Measurements from ENCODE around the gene RNF212. TPM values are rescaled to one million over a fixed set of nuclear protein-coding genes. Genes with fewer than 3 reads are reported as not detected.

Gene RNF212
- total and polyA plus RNA-seq, 5 donors from 2014 or later = 2.8 to 5.4 (median 3.2) TPM

- no peaks in the 10 kb centered on the region for H3K9me3 ChIP-seq (ENCODE audit: control insufficient read depth in 2 of 2, low read length in 2 of 2)
- Mint-ChIP-seq H3K4me1 (peaks cover 0 to 2% (median 0%) of the 10 kb centered on the region in 4 donors), H3K4me3 (no peak overlapping the region), H3K9me3 (no peaks in the 10 kb centered on the region), H3K27me3 (peaks cover 4% of the 10 kb centered on the region), H3K27ac (no peak overlapping the region), H3K36me3 (no peaks in the 10 kb centered on the region)
- H3K36me3 ChIP-seq (ENCODE audit: control insufficient read depth, insufficient read depth, low read length) = no peaks in the 10 kb centered on the region
- no peaks in the 10 kb centered on the region for H3K4me1 ChIP-seq (ENCODE audit: control insufficient read depth, insufficient read depth, low read length, poor library complexity, severe bottlenecking)
- no peaks in the 10 kb centered on the region for H3K27me3 ChIP-seq (ENCODE audit: control insufficient read depth, insufficient read depth, low read length)
- no peak overlapping the region for H3K4me3 ChIP-seq (ENCODE audit: low read depth, low read length)
- no peak for ATAC-seq (ENCODE audit: low read depth in 2 of 2)
- H3K27ac ChIP-seq (ENCODE audit: insufficient read depth, low read length, poor library complexity, severe bottlenecking) = no peak overlapping the region
- no peak for DNase-seq
Observed at GRCh38 chr4:1104647-1105046, 8.7 kb downstream of the RNF212 start.

GRCh38 chr4:1099684-1100335, 13.6 kb downstream of the RNF212 start:
- no peak overlapping the region for H3K4me3 Mint-ChIP-seq
- no peaks in the 10 kb centered on the region for H3K36me3 Mint-ChIP-seq
- no peaks in the 10 kb centered on the region for H3K4me1 ChIP-seq (ENCODE audit: control insufficient read depth, insufficient read depth, low read length, poor library complexity, severe bottlenecking)
- peak overlapping the region in 1 of 3 donors; percentile 66 for H3K27ac Mint-ChIP-seq
- no peak overlapping the region for H3K4me3 ChIP-seq (ENCODE audit: low read depth, low read length)
- no peaks in the 10 kb centered on the region for H3K27me3 ChIP-seq (ENCODE audit: control insufficient read depth, insufficient read depth, low read length)
- no peaks in the 10 kb centered on the region for H3K9me3 ChIP-seq (ENCODE audit: control insufficient read depth in 2 of 2, low read length in 2 of 2)
- ATAC-seq (ENCODE audit: low read depth in 2 of 2) (no peak), DNase-seq (no peak)
- H3K27ac ChIP-seq (ENCODE audit: insufficient read depth, low read length, poor library complexity, severe bottlenecking) = no peak overlapping the region
- H3K9me3 Mint-ChIP-seq = no peaks in the 10 kb centered on the region
- no peaks in the 10 kb centered on the region for H3K4me1 Mint-ChIP-seq
- H3K27me3 Mint-ChIP-seq = peaks cover 4% of the 10 kb centered on the region
- no peaks in the 10 kb centered on the region for H3K36me3 ChIP-seq (ENCODE audit: control insufficient read depth, insufficient read depth, low read length)

- no peak overlapping the region for H3K27ac ChIP-seq (ENCODE audit: insufficient read depth, low read length, poor library complexity, severe bottlenecking)
- no peaks in the 10 kb centered on the region for H3K36me3 ChIP-seq (ENCODE audit: control insufficient read depth, insufficient read depth, low read length)
- no peak overlapping the region for H3K4me3 ChIP-seq (ENCODE audit: low read depth, low read length)
- Mint-ChIP-seq H3K4me3 (no peak overlapping the region), H3K36me3 (no peaks in the 10 kb centered on the region), H3K27ac (no peak overlapping the region), H3K27me3 (peaks cover 4% of the 10 kb centered on the region), H3K4me1 (no peaks in the 10 kb centered on the region), H3K9me3 (no peaks in the 10 kb centered on the region)
- no peaks in the 10 kb centered on the region for H3K27me3 ChIP-seq (ENCODE audit: control insufficient read depth, insufficient read depth, low read length)
- H3K9me3 ChIP-seq (ENCODE audit: control insufficient read depth in 2 of 2, low read length in 2 of 2) = no peaks in the 10 kb centered on the region
- ATAC-seq (ENCODE audit: low read depth in 2 of 2) = no peak
- no peaks in the 10 kb centered on the region for H3K4me1 ChIP-seq (ENCODE audit: control insufficient read depth, insufficient read depth, low read length, poor library complexity, severe bottlenecking)
- DNase-seq = no peak
Observed at GRCh38 chr4:1099270-1099669, 14.1 kb downstream of the RNF212 start.

DNA sequence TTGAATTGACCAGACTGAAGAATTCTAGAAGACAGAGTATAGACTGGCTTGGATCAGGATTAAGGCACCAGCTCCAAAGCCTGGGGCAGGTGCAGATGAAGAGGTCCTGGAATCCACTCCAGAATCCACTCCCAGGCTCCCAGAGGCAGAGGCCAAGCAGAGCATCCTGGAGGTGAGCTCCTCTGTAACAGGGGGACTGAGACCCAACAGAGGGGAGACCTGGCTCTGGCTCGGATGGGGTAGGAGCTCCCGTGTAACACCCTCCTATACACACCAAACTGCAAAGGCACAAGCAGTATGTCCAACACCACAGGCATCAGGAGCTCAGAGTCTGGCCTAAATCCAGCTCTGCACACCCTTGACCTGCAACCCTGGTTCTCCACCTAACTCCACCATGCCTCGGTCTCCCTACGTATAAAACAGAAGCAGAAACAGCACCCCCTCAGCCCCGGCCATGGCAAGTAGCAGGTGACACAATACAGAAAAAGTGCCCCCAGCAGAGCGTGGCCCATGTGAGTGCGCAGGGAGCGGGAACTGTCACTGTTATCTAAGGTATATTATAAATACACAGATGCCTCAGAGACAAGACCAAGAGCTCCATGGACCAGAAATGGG, 14.9 kb downstream of the RNF212 start:
- Histone ChIP-seq H3K36me3 (ENCODE audit: control insufficient read depth, insufficient read depth, low read length) (no peaks in the 10 kb centered on the region), H3K27me3 (ENCODE audit: control insufficient read depth, insufficient read depth, low read length) (no peaks in the 10 kb centered on the region), H3K4me3 (ENCODE audit: low read depth, low read length) (no peak overlapping the region), H3K27ac (ENCODE audit: insufficient read depth, low read length, poor library complexity, severe bottlenecking) (no peak overlapping the region), H3K4me1 (ENCODE audit: control insufficient read depth, insufficient read depth, low read length, poor library complexity, severe bottlenecking) (no peaks in the 10 kb centered on the region), H3K9me3 (ENCODE audit: control insufficient read depth in 2 of 2, low read length in 2 of 2) (no peaks in the 10 kb centered on the region)
- Mint-ChIP-seq H3K4me3 (no peak overlapping the region), H3K27ac (peak overlapping the region in 1 of 3 donors; percentile 94), H3K4me1 (no peaks in the 10 kb centered on the region), H3K9me3 (no peaks in the 10 kb centered on the region), H3K27me3 (peaks cover 4% of the 10 kb centered on the region), H3K36me3 (no peaks in the 10 kb centered on the region)
- DNase-seq (no peak), ATAC-seq (ENCODE audit: low read depth in 2 of 2) (no peak)

- Histone ChIP-seq H3K9me3 (ENCODE audit: control insufficient read depth in 2 of 2, low read length in 2 of 2) (no peaks in the 10 kb centered on the region), H3K4me3 (ENCODE audit: low read depth, low read length) (no peak overlapping the region), H3K27me3 (ENCODE audit: control insufficient read depth, insufficient read depth, low read length) (no peaks in the 10 kb centered on the region), H3K4me1 (ENCODE audit: control insufficient read depth, insufficient read depth, low read length, poor library complexity, severe bottlenecking) (no peaks in the 10 kb centered on the region), H3K36me3 (ENCODE audit: control insufficient read depth, insufficient read depth, low read length) (no peaks in the 10 kb centered on the region), H3K27ac (ENCODE audit: insufficient read depth, low read length, poor library complexity, severe bottlenecking) (no peak overlapping the region)
- H3K27ac Mint-ChIP-seq = peak overlapping the region in 1 of 3 donors; percentile 31
- H3K9me3 Mint-ChIP-seq = peaks cover 0 to 3% (median 0%) of the 10 kb centered on the region in 7 donors
- ATAC-seq (ENCODE audit: low read depth in 2 of 2) (no peak), DNase-seq (no peak)
- no peak overlapping the region for H3K4me3 Mint-ChIP-seq
- H3K36me3 Mint-ChIP-seq = no peaks in the 10 kb centered on the region
- peaks cover 4% of the 10 kb centered on the region for H3K27me3 Mint-ChIP-seq
- no peaks in the 10 kb centered on the region for H3K4me1 Mint-ChIP-seq
Observed at GRCh38 chr4:1097553-1097952, 15.8 kb downstream of the RNF212 start.

DNA sequence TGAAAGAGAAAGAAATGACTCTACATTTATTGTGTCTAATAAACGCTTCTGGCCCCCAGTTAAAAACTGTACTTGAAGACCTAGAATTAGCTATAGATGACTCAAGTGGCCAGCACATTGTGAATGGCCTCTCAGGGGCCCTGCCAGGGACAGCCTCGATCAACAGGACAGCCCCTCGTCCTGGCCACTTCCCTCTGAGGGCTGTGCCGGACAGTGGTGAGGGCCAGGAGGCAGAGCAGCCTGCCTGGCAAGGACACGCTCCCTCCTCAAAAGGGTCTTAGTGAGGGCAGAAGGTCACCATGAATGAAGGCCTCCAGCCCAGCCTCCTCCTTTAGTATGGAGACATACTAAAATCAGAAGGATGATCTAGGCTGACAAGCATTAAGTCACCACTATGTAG, 16.5 kb downstream of the RNF212 start:
- H3K9me3 Mint-ChIP-seq = peaks cover 0 to 3% (median 0%) of the 10 kb centered on the region in 7 donors
- Histone ChIP-seq H3K9me3 (ENCODE audit: control insufficient read depth in 2 of 2, low read length in 2 of 2) (no peaks in the 10 kb centered on the region), H3K4me3 (ENCODE audit: low read depth, low read length) (no peak overlapping the region), H3K27me3 (ENCODE audit: control insufficient read depth, insufficient read depth, low read length) (no peaks in the 10 kb centered on the region), H3K4me1 (ENCODE audit: control insufficient read depth, insufficient read depth, low read length, poor library complexity, severe bottlenecking) (no peaks in the 10 kb centered on the region), H3K36me3 (ENCODE audit: control insufficient read depth, insufficient read depth, low read length) (no peaks in the 10 kb centered on the region), H3K27ac (ENCODE audit: insufficient read depth, low read length, poor library complexity, severe bottlenecking) (no peak overlapping the region)
- H3K36me3 Mint-ChIP-seq = no peaks in the 10 kb centered on the region
- ATAC-seq (ENCODE audit: low read depth in 2 of 2) (no peak), DNase-seq (no peak)
- H3K4me1 Mint-ChIP-seq = no peaks in the 10 kb centered on the region
- H3K27me3 Mint-ChIP-seq = peaks cover 4% of the 10 kb centered on the region
- no peak overlapping the region for H3K4me3 Mint-ChIP-seq
- no peak overlapping the region for H3K27ac Mint-ChIP-seq

- ATAC-seq (ENCODE audit: low read depth in 2 of 2) (no peak), DNase-seq (no peak)
- no peaks in the 10 kb centered on the region for H3K4me1 ChIP-seq (ENCODE audit: control insufficient read depth, insufficient read depth, low read length, poor library complexity, severe bottlenecking)
- H3K27me3 Mint-ChIP-seq = no peaks in the 10 kb centered on the region
- H3K4me1 Mint-ChIP-seq = no peaks in the 10 kb centered on the region
- no peak overlapping the region for H3K27ac ChIP-seq (ENCODE audit: insufficient read depth, low read length, poor library complexity, severe bottlenecking)
- H3K4me3 ChIP-seq (ENCODE audit: low read depth, low read length) = no peak overlapping the region
- no peaks in the 10 kb centered on the region for H3K36me3 ChIP-seq (ENCODE audit: control insufficient read depth, insufficient read depth, low read length)
- peaks cover 0 to 5% (median 2%) of the 10 kb centered on the region in 7 donors for H3K9me3 Mint-ChIP-seq
- no peak overlapping the region for H3K27ac Mint-ChIP-seq
- no peaks in the 10 kb centered on the region for H3K36me3 Mint-ChIP-seq
- no peaks in the 10 kb centered on the region for H3K27me3 ChIP-seq (ENCODE audit: control insufficient read depth, insufficient read depth, low read length)
- peaks cover 0 to 3% of the 10 kb centered on the region in 2 experiments for H3K9me3 ChIP-seq (ENCODE audit: control insufficient read depth in 2 of 2, low read length in 2 of 2)
- H3K4me3 Mint-ChIP-seq = no peak overlapping the region
Observed at GRCh38 chr4:1094336-1094690, 19.1 kb downstream of the RNF212 start.
